ENCODE measurements around the gene GRB2.
A peak's percentile ranks its signal among the peaks of the same experiment; 100 is the strongest.
"Not testable (repeated sequence)": the region's sequence is repeated elsewhere in the genome, so short reads cannot be mapped to it uniquely, and the experiment has no call there.

GRB2 gene

GRCh38 chr17:75288359-75288758, 117.1 kb downstream of the GRB2 start:
- DNase-seq (ENCODE audit: low spot score): no peak
- FAIRE-seq: no peak

- FAIRE-seq: no peak
Observed at GRCh38 chr17:75287221-75287620, 118.3 kb downstream of the GRB2 start.

GRCh38 chr17:75285123-75285522, 120.4 kb downstream of the GRB2 start:
- FAIRE-seq (no peak), DNase-seq (ENCODE audit: low spot score) (no peak)

More at GRCh38 chr17:75287221-75287620, 118.3 kb downstream of the GRB2 start:
- DNase-seq (ENCODE audit: low spot score): no peak

GRCh38 chr17:75280189-75280588, 125.3 kb downstream of the GRB2 start:
- not testable (repeated sequence) for DNase-seq (ENCODE audit: low spot score); FAIRE-seq

- DNase-seq (ENCODE audit: low spot score) (no peak), FAIRE-seq (no peak)
Observed at GRCh38 chr17:75277664-75278071, 127.8 kb downstream of the GRB2 start.

GRCh38 chr17:75273977-75274708, 131.3 kb downstream of the GRB2 start:
- DNase-seq (ENCODE audit: low spot score): peak; percentile 60
- no peak for FAIRE-seq

GRCh38 chr17:75272848-75273184, 132.7 kb downstream of the GRB2 start:
- DNase-seq (ENCODE audit: low spot score) (no peak), FAIRE-seq (no peak)

- no peak for DNase-seq (ENCODE audit: low spot score)
- no peak for FAIRE-seq
Observed at GRCh38 chr17:75271955-75272847, 133.3 kb downstream of the GRB2 start.

- FAIRE-seq: no peak
- peak; percentile 63 for DNase-seq (ENCODE audit: low spot score)
Observed at GRCh38 chr17:75271233-75271954, 134.1 kb downstream of the GRB2 start.

GRCh38 chr17:75270966-75271232, 134.6 kb downstream of the GRB2 start, which contains the start of gene MIF4GD:
Gene MIF4GD (minus strand): TSS chr17:75271231. CDS start chr17:75270195, 1,036 bp downstream.
- FAIRE-seq (no peak), DNase-seq (ENCODE audit: low spot score) (no peak)

- FAIRE-seq (no peak), DNase-seq (ENCODE audit: low spot score) (peak; percentile 51)
Observed at GRCh38 chr17:75270218-75270965, 135.1 kb downstream of the GRB2 start.

GRCh38 chr17:75269844-75270217, 135.6 kb downstream of the GRB2 start:
- FAIRE-seq (no peak), DNase-seq (ENCODE audit: low spot score) (no peak)
